IPS DF 4.7 (cell line): ENCODE data around the gene PDE3A.
"Not testable (repeated sequence)": the region's sequence is repeated elsewhere in the genome, so short reads cannot be mapped to it uniquely, and the experiment has no call there.

Experiments
- DNase-seq: peaks from one replicate; pipeline ENCODE4 v3.0.0-alpha.2; 2013; ENCODE audit warnings: low spot score; ENCODE audit errors: extremely low read depth

Gene PDE3A

GRCh38 chr12:20596061-20596460 lies 227.7 kb downstream of the PDE3A start:
- DNase-seq: no peak

- DNase-seq: no peak
Observed at GRCh38 chr12:20599757-20600156, 231.4 kb downstream of the PDE3A start.

- peak; percentile 9 for DNase-seq
Observed at GRCh38 chr12:20601668-20602280, 233.4 kb downstream of the PDE3A start.

GRCh38 chr12:20602641-20603391 lies 234.5 kb downstream of the PDE3A start:
- DNase-seq: no peak

GRCh38 chr12:20604408-20605067 lies 236.2 kb downstream of the PDE3A start:
- no peak for DNase-seq

- DNase-seq: not testable (repeated sequence)
Observed at GRCh38 chr12:20615020-20615419, 246.7 kb downstream of the PDE3A start.

GRCh38 chr12:20616093-20616492 lies 247.8 kb downstream of the PDE3A start:
- DNase-seq: no peak

- DNase-seq: no peak
Observed at GRCh38 chr12:20620261-20620660, 251.9 kb downstream of the PDE3A start.

GRCh38 chr12:20624718-20625117 lies 256.4 kb downstream of the PDE3A start:
- DNase-seq: no peak

GRCh38 chr12:20625531-20625930 lies 257.2 kb downstream of the PDE3A start:
- DNase-seq: no peak

- no peak for DNase-seq
Observed at GRCh38 chr12:20627001-20627588, 258.8 kb downstream of the PDE3A start.

GRCh38 chr12:20628226-20628787 lies 260.0 kb downstream of the PDE3A start:
- no peak for DNase-seq

GRCh38 chr12:20628999-20629398 lies 260.7 kb downstream of the PDE3A start:
- no peak for DNase-seq

GRCh38 chr12:20629414-20630156 lies 261.2 kb downstream of the PDE3A start:
- no peak for DNase-seq

- DNase-seq: no peak
Observed at GRCh38 chr12:20631711-20632110, 263.4 kb downstream of the PDE3A start.

GRCh38 chr12:20641106-20641505 lies 272.8 kb downstream of the PDE3A start:
- DNase-seq: no peak

- no peak for DNase-seq
Observed at GRCh38 chr12:20643822-20644221, 275.5 kb downstream of the PDE3A start.

GRCh38 chr12:20646239-20646827 lies 278.0 kb downstream of the PDE3A start:
- DNase-seq: no peak

- no peak for DNase-seq
Observed at GRCh38 chr12:20653871-20654270, 285.5 kb downstream of the PDE3A start.

GRCh38 chr12:20656600-20656999 lies 288.3 kb downstream of the PDE3A start:
- DNase-seq: no peak

- DNase-seq: no peak
Observed at GRCh38 chr12:20657496-20657895, 289.2 kb downstream of the PDE3A start.
